ENCODE data around the gene JAZF1.

DNA sequence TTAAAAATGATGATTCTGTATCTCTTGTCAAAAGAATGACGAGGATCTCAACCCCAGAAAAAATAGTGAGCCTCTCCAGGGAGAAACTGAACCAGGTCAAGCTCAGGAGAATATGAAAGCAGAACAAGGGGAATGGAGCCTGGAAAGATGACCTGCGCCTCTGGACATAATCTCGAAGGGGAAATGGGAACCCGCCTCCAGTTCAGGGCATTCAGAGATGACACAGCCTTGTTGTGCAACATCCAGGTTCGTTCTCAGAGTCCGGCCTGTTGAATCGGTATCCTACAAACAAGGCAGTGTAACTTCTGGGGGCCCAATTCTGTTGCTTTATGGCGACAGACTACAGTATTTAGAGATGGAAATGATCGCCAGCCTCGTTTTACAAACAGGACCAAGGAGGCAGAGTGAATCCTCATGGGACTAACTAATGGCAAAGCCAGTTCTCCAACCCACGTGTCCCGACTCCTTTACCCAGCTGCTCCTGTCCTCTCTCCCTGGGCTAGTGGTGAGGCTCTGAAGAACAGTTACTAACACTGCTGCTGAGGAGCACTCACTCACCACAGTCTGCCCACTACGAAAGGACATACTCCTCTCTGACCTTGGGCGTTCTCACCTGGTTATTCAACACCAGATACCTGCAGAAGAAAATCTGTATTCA lies 67.6 kb downstream of the JAZF1 start:
- TF ChIP-seq CTCF (IDR thresholded peaks at IDR 0.05) (no peak), POLR2A (IDR thresholded peaks at IDR 0.05) (no peak)

Measured in prostate gland (tissue), 2 donors.